HG03439 (cell line): ENCODE data around the gene CDC42.
"Not testable (repeated sequence)": the region's sequence is repeated elsewhere in the genome, so short reads cannot be mapped to it uniquely, and the experiment has no call there.

Source experiments
- ATAC-seq: cut with Tn5 transposase; IDR thresholded peaks from one replicate; pipeline ENCODE4 v1.9.1; 2021; ENCODE audit warnings: mild to moderate bottlenecking, moderate library complexity; ENCODE audit not compliant: unreplicated experiment

The CDC42 gene

DNA sequence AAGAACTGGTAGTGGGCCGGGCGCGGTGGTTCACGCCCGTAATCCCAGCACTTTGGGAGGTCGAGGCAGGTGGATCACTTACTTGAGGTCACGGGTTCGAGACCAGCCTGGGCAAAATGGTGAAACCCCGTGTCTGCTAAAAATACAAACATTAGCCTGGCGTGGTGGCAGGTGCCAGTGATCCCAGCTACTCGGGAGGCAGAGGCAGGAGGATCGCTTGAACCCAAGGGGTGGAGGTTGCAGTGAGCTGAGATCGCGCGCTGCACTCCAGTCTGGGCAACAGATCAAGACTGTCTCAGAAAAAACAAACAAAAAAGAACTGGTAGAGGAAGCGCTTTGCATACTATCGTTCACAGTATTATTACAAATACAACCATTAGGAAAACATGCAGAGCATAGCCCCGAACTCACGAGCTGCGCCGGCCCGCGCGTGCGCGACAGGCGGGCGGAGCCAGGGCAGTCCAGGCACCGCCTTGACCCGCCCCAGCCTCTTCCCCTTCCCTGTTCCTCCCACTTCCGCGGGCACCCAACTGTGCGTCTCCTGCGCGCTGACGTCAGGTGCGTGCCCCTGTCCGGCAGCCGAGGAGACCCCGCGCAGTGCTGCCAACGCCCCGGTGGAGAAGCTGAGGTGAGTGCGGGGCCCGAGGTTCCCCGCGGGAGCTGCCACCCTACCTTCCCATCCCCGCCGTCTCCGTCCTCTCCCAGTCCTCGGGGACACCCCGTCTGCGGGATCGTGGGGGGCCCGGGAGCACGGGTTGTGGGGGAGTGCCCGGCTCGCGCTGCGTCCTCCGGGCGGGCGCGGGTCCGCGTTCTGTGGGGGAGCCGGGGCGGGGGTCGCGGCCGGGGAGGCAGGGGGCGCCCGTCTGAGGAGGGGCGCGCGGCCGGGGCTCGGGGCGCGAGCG, at the start of gene CDC42:
TSS of gene CDC42 (plus strand) at position 595 of the 902 bp plus-strand sequence. CDS start 25,770 bp downstream, outside the sequence.
- peak; percentile 84 for ATAC-seq

- ATAC-seq = not testable (repeated sequence)
Observed at GRCh38 chr1:22002875-22003274, 49.6 kb upstream of the CDC42 start.

DNA sequence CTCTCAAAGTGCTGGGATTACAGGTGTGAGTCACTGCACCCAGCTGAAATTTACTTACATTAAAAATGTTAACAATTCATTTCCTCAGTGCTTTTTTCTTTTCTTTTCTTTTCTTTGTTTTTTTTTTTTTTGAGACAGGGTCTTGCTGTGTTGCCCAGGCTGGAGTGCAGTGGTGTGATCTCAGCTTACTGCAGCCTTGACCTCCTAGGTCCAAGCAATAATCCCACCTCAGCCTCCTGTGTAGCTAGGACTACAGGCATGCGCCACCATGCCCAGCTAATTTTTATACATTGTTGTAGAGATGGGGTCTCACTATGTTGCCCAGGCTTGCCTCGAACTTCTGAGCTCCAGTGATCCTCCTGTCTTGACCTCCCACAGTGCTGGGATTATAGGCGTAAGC, 48.5 kb upstream of the CDC42 start:
- not testable (repeated sequence) for ATAC-seq

- not testable (repeated sequence) for ATAC-seq
Observed at GRCh38 chr1:22005261-22006149, 47.0 kb upstream of the CDC42 start.

DNA sequence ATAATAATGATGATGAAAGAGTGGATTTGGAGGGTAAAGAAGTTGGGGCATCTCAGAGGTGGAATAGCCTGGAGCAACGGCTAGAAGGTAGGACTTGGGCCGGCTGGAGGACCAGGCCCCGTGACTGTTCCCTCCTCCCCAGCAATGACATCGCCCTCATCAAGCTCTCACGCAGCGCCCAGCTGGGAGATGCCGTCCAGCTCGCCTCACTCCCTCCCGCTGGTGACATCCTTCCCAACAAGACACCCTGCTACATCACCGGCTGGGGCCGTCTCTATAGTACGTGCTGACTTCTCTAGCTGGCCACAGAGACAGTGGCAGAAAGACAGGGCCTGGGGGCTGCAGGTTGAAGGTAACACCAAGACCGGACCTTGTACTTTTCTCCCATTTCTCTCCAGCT, 45.8 kb upstream of the CDC42 start:
- ATAC-seq = not testable (repeated sequence)

- ATAC-seq = not testable (repeated sequence)
Observed at GRCh38 chr1:22007262-22007661, 45.2 kb upstream of the CDC42 start.

- not testable (repeated sequence) for ATAC-seq
Observed at GRCh38 chr1:22009566-22009965, 42.9 kb upstream of the CDC42 start.

- not testable (repeated sequence) for ATAC-seq
Observed at GRCh38 chr1:22012752-22013151, 39.8 kb upstream of the CDC42 start.

- not testable (repeated sequence) for ATAC-seq
Observed at GRCh38 chr1:22014575-22015206, 37.8 kb upstream of the CDC42 start.

DNA sequence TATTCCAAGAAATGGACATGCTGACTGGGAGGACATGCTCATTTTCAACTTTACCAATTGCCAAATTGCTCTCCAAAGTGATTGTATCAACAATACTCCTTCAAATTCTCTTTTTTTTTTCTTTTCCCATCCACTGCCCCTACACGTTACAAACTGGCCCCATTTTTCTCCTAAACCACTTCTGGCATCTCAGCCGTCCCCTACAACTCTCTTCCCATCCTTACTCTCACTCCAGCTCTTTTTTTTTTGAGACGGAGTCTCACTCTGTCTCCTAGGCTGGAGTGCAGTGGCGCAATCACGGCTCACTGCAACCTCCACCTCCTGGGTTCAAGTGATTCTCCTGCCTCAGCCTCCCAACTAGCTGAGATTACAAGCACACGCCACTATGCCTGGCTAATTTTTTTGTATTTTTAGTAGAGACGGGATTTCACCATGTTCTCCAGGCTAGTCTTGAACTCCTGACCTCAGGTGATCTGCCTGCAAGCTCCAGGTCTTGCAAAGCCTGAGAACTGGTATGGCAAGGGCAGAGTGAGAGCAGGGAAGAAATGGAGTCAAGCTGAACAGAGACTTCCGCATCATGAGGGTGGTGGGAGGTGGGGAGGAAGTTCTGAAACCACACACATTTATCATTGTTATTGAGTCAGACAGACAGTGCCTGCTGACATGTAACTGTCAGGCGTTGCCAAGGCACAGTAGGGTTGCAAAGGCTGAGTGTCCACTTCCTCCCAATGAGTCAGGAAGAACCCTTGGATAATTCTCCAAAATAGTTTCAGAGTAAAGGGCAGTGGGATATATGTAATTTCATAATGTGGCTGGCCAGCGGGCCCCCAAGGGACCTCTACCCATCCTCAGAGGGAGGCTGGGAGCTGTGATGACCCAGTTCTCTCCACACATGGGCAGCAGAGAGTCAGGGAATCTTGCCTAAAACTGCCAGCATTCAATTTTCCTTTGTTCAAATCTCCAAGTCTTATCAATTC, 33.6 kb upstream of the CDC42 start:
- ATAC-seq = no peak

DNA sequence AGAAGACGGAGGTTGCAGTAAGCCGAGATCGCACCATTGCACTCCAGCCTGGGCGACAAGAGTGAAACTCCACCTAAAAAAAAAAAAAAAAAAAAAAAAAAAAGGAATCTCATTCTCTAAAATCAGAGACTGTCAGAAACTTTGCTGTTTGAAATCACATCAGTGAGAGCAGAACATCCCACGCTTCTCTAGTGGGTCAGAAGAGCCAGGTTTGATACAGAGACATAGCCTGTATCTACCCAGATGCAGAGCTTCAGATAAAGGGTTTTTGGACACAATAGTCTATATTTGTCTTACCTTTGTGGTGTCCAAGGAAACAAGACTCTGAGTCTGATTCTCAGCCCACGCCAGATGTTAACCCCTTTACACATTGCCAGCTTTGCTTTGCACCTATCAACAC, 31.4 kb upstream of the CDC42 start:
- ATAC-seq = no peak

DNA sequence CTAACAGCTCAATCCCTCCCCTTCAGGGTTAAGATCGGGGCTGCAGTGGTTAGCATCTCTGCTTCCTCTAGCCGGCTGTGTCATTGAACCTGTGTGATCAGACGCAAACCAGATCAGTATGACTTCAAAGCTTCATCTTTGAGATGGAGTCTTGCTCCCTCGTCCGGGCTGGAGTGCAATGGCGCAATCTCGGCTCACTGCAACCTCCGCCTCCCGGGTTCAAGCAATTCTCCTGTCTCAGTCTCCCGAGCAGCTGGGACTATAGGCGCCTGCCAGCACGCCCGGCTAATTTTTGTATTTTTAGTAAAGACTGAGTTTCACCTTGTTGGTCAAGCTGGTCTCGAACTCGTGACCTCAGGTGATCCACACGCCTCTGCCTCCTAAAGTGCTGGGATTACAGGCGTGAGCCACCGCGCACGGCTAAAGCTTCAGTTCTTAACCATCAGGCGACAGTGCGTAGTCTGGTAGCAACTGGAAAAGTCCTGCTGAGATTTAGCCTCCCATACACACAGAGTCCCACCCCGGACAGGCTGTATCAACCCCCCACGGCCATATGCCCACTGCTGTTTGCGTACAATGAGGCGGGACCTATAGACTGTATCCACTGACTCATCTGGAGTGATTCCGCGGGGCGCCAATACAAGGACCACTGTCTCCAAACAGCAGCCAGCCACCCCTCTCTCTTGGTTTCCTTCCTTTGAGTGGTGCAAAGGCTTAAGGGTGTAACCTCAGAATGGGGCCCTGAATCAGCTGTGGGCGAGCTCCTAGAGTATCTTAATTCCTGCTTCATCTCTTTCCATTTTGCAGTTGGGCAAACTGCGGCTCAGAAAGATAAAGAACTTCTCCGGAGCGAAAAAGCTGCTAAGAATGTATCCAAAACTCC, 27.8 kb upstream of the CDC42 start:
- peak; percentile 35 for ATAC-seq

DNA sequence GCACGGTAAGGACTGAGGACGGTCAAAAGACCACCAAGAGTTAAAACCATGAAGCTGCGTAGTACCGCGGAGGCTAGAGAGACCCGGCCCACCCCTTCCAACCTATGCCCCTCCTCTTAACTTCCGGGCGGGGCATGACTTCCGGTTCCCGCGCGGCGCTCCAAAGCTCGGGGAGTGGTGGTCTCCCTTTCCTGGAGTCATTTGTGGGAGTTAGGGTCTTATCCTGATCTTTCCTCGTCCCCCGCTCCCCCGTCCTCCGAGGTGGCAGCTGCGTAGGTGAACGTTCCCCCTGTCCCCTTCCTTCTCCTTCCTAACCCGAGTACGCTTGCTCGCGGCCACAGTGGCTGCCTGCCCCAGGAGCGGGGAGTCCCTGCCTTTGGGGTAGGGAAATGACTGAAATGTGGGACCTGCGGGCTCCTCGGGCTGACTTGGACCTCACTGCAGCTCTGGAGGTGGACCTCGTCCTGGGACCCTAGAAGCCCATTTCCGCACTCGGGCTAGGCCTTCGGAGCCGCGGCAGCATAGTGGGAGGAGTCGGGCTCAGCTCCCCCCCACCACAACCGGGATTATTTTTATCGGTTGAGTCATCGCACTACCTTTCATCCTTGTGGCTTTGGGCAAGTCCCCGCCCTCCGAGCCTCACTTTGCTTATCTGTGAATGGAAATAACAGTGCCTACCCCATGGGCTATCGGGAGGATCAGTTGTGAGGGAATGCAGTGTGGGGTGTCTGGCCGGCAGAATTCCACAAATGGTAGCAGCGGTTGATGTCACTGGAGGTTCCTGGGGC, 26.9 kb upstream of the CDC42 start:
- peak; percentile 67 for ATAC-seq

DNA sequence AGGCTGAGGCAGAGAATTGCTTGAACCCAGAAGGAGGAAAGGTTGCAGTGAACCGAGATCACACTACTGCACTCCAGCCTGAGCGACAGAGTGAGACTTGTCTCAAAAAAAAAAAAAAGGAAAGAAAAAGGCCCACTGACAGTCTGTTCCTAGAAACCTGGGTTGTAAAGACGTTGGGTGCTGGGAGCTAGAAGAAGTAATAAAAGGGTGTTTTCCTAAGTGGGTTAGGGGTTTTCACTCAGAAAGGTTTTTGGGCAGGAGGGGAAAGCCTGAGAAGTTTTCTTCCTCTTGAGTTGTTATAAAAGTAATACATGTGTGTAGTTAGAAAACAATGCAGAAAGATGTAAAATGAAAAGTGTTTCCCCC, 25.6 kb upstream of the CDC42 start:
- ATAC-seq = no peak

- ATAC-seq = no peak
Observed at GRCh38 chr1:22030057-22030456, 22.5 kb upstream of the CDC42 start.

DNA sequence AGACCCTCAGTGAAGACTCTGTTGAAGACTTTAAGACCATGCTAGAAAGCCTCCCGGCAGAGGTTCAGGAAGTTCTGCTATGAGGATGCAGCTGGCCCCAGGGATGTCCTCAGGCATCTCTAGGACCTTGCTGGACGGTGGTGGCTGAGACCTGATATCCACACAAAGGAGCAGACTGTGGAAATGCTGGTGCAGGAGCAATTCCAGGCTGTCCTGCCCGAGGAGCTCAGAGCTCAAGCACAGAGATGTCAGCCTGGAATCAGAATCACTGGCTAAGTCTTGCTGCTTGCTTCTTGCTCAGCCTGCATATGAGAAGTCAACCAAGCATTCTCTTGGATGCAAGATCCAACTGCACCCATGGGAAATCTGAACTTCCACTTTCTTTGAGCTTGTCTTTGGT, 22.0 kb upstream of the CDC42 start:
- no peak for ATAC-seq

GRCh38 chr1:22031214-22031962, 21.1 kb upstream of the CDC42 start:
- no peak for ATAC-seq
